Embryonic facial prominence (tissue), 1 donor: ENCODE results near the gene TANC1.
A peak's percentile ranks its signal among the peaks of the same experiment; 100 is the strongest.

Source experiments
- DNase-seq: peaks from one replicate; pipeline ENCODE4 v3.0.0-alpha.2; 2016; ENCODE audit errors: extremely low spot score

The TANC1 gene

DNA sequence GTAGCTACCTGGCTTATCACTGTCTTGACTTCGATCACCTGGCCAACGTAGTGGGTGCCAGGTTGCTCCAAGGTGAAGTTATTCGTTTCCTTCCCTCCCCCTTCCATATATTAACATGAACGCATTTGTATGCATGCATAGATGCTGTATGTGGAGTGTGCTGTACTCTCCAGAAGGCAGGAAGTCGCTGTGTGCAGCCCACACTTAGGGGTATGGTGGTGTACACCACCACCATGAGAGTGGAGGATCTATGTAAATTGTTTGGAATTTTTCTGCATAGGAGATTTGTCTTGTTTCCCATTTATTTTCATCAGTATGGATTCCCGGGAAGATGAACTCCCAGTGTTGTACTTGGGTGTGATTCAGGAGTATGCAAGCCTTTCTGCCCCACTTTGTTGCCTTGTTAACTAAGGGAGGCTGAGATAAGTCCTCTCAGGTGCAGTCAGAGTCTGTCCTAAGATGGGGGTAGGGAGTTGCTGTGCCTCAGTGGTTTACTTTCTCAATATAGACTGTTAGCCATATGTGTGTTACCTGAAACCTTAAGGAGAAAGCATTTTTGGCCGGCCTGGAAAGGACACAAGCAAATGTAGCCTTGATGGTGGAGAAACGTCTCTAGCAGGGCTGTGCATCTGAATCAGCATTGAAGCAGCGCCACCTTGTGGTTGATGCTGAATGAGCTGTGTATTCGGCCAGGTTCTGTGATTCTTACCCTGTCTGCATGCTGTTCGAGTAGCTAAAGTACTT, 149.8 kb downstream of the TANC1 start:
- DNase-seq: peak; percentile 77

DNA sequence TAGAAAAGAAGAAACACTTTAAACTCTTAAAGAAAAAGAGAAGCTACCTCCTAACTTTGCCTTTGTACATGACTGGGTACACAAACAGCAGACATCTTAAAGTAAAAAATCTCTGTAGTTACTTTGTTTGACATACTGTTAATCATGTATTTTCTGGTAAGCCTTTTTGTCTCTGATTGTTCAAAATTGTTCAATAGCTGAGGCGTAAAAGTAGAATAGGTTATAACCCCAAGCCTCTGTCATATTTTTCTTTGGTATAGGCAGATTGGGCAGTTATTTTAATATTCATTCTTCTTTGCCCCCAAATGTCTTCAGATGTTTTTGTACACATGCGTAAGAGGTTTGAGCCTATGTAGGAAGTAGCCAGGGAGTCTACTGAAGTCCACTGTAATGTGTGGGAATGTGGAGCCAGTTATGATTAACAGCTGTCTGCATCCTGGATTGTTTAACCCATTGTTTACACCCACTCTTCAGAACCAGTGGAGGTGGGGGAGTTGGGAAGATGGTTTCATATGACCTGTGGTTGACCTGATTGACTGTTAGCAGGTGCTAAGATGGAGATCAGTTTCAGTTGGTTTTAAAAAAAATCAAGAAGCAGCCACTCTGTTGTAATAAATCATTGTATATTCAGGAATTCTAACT, 150.5 kb downstream of the TANC1 start:
- DNase-seq: no peak

DNA sequence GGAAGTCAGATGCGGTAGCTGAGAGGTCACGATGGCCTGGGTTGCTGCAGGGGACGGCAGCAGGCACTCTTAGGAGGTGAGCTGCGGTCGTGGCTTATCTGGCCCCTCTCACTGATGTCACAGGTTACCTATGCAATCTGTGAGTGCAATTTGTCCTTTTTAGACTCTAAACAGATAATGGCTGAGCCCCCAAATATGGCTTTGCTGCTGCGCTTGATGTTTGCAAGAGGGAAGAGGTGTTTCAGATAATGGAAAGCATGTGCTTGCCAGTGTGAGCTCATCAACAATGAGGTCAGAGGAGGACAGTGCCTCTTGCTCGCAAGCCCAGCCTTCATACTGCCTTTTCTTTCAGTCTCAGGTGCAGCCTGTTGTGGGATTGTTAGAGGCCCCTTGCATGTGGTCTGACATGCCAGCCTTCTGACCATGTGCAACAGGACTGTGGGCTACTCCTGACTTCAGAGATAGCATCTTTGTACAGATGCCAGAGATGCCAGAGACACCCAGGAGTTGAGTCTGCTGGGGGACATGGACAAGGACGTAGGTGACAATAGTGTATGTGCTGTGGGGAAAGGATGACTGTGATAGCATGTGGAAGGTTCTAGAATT, 151.3 kb downstream of the TANC1 start:
- DNase-seq: no peak

DNA sequence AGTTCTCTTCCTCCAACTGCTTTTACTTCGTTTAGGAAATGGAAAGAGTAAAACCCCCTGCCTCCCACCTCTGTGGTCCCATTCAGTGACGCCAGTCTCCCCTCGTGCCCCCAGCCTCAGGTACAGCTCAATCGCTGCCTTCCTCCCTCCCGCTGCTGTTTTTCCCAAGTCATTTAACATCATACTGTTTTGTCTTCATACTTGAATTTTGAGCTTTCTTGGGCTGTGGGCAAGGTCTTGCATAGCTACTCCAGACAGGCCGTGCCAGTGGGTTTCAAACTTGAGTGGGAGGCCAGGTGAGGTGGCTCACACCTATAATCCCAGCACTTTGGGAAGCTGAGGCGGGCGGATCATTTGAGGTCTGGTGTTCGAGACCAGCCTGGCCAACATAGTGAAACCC, 155.3 kb downstream of the TANC1 start:
- no peak for DNase-seq

DNA sequence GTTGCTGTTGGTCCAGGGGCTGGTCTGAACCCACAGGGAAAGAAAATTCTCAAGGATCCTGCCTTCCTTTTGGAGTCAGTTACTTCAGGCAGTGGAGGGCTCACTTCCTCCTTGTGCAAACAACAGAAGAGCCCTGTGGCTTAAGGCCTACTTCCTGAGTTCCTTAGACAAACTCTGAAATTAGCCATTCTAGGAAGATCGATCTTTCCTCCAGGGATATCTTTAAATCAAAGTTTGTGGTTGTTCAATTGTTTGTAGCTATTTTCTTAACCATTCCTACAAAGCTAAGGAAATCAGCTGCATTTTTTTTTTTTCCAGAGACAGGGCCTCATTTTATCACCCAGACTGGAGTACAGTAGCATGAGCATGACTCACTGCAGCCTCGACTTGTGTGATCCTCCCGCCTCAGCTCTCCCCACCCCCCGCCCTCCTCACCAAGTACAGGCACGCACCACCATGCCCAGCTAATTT, 156.0 kb downstream of the TANC1 start:
- no peak for DNase-seq

DNA sequence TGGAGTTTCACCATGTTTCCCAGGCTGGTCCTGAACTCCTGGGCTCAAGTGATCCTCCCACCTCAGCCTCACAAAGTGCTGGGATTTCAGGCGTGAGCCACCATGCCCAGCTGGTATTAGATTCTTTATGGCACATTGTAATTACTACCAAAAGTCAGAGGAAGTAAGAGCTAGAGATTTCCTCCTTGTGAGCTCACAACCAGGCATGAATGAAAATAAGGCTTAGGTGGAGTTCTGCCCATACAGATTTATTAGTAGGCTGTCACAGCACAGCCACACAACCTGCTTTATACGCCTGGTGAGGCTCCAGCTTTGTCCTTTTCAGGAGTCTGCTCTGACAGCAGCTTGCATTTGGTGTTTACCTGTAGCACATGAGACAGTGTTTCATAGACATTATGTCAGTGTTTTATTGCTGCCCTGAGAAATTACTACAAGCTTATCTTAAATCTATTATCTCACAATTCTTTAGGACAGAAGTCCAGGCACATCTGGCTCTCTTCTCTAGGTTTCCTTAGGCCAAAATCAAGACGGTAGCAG, 156.6 kb downstream of the TANC1 start:
- DNase-seq: no peak

DNA sequence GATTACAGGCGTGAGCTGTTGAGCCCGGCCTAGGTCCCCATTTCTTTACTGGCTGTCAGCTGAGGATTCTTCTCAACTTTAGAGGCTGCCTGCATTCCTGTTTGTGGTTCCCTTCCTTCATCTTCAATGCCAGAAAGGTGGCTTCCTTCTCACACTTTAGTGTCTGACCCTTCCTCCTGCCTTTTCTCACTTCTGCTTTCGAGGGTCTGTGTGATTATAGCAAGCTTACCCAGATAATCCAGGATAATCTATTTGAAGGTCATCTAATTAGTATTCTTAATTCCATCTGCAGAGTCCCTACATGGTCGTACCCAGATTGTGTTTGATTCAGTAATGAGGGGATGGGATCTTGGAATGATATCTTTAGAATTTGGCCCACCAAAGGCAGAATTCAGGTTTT, 157.4 kb downstream of the TANC1 start:
- DNase-seq: no peak

DNA sequence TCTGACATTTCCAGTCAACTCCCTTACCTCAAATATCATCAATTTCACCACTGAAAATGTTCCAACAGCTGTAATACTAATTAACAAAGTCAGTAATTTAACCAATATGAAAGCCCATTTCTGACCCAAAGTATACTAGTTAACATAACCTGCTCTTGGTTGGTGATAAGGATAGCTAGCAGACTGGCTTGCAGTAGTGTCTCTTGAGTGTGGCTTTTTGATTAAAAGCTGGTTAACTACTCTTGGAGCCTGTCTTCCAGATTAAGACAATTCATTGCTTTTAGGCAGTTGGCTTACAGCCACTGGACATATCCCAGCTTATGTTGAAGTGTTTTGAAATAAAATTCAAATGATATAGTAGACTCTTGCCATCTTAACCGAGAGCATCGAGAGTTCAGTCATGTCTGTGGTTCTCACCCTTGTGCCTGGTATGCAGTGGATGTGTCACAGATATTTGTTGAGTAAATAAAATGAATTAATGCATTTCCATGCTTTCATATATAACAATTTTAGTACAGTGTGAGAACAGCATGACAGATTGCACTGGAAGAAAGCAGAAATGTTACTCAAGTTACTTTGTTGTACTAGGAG, 158.1 kb downstream of the TANC1 start:
- DNase-seq: no peak

DNA sequence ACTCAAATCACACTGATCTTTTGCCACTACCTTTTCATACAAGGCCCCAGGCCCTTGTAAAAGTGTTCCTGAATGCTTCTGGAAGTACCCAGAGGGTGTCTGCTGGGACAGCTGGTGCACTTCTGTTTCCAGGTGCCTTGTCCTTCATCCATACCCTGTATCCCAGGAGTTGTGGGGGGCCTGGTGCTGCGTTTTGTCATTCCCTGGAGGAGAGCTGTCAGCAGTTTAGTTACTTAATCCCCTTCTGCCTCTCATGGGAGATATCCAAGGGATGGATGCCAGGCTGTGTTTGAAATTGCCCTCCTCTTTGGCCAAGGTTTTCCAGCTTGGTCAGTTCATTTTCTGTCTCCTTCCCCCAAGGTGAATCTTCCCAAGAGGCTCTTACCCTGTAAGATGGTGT, 159.8 kb downstream of the TANC1 start:
- DNase-seq: no peak

DNA sequence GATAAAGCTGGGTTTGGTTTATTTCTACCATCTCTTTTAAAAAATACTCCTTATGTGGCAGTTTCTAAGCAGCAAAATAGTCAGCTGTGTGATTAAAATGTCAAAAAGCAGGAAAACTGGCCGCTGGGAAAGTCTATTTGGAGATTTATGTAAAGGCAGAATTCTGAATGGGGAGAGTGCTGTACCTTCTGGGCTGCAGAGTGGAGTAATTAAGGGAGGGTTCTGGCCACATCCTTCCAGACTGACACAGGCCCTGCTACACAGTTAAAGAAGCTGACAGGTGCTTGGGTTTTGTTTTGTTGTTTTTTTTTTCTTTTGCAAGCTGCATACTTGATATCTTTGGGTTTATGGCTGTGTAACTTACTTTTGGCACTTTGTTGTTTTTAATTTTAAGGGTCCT, 160.8 kb downstream of the TANC1 start:
- DNase-seq: no peak

DNA sequence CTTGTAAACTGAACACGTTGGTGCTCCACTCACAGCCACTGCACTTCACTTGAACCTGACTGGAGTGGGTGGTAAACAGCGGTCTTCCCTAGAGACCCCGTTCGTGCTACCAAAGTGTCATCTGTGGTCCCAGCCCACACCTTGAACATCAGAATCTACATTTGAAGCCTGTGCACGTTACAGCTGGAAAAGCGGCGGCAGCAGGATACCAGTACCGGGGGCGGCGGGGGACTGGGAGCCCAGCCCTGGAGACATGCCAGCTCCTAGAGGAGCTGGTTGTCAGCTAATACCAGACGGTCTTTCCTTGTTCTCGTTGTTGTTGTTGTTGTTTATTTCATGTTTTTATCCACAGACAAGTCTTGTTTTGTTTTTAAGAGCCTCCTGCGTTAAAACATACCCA, 161.4 kb downstream of the TANC1 start:
- DNase-seq: no peak

DNA sequence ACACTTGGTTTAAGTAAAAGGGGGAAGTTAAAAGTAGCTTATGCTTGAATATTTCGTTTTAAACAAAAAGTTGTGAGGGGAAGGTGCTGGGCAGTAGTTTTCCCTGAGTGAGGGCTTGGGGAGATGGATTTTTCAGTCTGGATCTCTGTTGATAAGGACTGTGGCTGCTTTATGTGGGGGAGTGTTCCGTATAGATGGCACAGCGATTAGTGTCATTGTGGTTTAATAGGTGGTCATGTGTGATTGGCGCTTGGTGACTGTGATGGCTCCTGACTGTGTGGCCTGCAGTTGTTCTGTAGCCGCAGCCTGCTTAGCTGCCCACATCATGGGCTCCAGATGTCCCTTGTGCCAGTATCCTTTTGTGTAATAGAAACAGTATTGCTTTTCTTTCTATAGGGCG, 161.9 kb downstream of the TANC1 start:
- no peak for DNase-seq

DNA sequence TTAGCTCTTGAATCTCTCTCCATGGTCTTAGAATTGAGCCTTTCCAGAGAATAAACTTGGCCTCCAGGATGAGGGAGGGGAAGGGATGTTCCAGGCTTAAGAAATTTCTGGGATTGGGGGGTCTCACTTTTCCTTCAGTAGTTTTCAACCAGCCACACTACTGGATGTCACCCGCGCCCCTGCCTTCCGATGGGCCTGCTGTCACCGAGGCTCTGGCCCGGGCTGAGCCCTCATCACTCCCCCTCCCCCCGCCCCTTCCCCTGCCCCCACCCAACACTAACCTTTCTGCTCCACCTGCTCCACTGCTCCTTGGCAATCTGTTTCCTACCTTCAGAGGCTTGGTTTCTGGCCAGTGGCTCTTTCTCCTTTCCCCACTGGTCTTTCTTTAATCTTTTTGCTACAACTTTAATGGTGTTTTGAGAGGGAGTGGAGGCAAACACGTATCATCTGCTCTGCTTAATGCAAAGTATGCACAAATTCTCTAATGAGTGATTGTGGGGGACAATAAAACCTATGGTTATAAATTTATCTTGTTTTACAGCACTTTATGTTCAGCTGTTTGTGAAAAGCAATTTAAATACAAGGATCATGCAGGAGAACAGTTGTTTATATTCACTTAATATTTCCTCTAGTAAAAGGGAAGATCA, 162.9 kb downstream of the TANC1 start:
- DNase-seq: no peak

DNA sequence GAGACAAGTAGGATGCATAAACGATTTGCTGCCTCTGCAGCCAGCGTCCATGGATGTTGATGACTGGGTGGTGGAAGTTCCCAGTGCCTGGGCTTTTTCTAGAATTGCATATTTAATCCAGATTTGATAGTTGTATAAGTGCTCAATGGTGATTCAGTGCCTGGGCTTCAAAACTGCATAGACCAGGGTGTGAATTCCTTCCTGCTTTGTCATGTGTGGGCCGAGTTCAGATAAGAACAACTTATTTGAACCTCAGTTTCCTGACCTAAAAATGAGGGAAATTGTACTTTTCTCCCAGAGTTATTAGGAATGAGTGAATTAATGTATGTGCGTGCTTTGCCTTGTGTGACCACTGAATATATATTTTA, 163.5 kb downstream of the TANC1 start:
- DNase-seq: no peak

DNA sequence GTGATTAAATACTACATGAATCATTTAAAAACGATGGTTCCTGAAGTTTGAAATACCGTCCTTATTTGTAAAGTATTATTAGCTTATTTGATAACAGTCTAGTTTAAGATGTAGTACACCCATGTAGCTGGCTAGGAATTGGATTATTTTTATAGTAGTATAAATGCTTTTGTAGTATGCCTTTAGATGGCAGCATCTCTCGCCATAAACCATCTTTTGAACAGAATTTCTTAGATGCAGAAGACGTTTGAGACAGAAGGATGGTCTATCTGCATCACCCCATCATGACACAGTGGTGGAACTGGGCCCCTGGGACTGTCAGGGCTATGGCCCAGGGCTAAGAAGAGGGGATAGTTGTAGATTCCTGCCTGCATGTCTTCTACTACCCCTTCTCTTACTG, 165.4 kb downstream of the TANC1 start:
- no peak for DNase-seq

DNA sequence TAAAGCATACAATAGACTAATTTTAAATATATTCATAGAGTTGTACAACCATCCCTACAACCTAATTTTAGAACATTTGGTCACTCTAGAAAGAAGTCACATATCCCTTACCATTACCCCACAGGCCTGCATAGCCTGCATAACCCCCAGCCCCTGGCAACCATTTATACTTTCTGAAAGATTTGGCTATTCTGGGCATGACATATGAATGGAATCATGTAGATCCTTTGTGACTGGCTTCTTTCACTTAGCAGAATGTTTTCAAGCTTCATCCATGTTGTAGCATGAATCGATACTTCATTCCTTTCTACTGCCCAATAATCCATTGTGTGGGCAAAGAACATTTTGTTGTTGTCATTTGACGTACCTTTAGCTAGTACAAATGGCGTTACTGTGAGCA, 166.5 kb downstream of the TANC1 start:
- DNase-seq: no peak

DNA sequence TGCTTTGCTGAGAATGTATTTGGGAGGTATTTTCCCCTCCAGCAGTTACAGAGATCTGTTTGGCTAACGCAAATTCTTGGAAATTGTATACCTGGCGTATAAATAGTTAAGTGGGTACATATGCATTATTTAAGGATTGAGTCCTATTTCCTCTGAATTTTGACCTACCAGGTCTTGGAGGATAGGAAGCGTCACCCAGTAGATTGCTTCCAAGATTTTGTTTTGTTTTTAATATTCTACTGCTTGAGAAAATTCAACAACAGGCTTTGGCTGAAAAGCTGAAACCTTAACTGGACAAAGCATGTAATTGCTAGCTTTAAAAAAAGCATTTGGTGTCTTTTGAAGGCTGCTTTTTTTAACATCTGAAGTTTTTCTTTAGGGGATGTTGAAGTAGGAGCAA, 168.0 kb downstream of the TANC1 start:
- no peak for DNase-seq

DNA sequence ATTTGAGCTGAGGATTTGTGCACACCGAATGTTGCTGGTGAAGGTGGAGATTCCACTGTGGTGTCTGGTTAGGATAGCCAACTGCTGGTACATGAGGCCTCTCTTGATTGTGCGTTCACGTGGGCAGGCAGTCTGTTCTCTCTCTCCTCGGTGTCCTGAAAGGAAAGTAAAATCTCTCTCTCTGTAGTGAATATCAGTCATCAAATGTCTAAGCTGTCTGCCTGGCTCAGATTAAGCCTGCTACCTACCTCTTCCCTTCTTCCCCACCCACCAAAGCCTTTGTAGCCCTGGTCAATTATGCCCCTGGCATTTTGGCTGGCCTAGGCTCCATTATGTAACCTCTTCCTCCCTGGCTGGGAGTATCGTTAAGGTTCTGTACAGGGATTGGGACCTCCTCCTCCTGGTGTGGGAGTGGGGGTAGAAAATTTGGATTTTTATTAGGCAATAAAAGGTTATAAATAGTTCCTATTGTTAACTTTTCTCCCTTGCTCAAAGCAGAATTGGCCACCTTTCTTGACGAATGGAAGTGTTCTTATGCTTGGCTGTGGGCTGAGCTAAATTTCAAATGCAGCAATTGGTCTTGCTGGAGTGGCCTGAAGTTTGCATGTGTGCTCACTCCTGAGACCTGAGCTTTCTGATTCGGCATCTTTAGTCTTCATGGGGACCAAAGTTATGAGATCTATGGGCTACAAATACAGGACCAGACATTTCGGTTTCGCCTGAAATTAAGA, 169.2 kb downstream of the TANC1 start:
- no peak for DNase-seq

DNA sequence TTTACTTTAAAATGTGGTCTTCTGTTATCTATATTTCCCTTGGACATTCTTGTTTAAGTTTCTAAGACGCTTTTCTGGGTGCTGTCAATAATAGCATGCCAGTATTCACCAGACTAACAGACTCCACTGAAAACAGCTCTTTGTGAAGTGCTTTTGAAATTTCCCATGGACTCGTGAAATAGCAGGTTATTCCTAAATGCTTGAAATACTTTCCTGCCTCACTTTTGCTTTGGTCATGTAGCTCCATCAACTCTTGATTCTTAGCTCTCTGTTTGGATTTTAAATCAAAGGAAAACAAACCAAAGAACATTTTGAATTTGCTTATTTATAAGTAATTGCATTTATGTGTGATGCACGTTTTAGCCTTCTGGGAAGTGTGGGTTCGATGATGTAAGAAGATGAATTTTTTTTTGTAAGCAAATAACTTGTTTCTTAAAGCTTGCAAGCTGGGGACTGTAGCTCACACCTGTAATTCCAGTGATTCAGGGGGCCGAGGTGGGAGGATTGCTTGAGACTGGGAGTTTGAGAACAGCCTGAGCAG, 170.3 kb downstream of the TANC1 start:
- no peak for DNase-seq

DNA sequence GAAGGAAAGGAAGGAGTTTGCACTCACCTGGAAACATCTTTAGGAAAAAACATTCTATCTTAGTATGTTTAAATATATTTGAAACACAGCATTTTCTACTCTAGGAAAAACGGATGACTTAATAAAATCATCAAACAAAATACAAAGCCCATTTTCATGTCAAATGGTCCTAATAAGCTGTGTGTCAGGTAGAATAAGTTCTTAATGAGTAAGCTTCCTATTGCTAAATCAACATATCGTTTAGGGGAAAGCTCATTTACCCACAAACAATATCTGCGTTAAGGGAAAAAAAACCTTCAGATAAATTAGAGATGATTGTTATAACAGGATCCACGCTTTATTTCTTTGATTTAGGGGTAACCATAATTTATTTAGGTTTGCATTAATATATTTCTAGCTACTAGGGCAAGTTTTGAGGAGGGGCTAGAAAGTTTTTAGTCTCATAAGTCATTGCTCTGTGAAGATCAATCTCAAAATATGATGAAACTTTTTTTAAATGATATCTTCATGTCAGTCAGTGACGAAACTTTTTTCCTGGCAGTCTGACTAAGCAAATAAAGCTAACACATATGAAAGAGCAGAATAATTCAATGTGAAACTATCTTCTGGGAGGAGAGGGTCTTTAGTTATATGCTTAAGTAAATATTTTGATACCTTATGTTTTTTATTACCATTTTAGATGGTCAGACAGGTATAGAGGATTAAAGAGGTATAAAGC, 170.9 kb downstream of the TANC1 start:
- no peak for DNase-seq
